ENCODE results near the gene GPR146.

The GPR146 gene

GRCh38 chr7:1090686-1091643 lies 46.6 kb downstream of the GPR146 start:
- TF ChIP-seq FOXP2 (optimal IDR thresholded peaks at IDR 0.05; ENCODE audit: borderline replicate concordance, extremely low read depth, extremely low read length, insufficient read depth) = no peak
- TF ChIP-seq SIN3A (IDR thresholded peaks at IDR 0.05; ENCODE audit: borderline replicate concordance, insufficient read depth, low read length) = no peak
- TF ChIP-seq REST (IDR thresholded peaks at IDR 0.05; ENCODE audit: insufficient read depth in 1 of 2, low read depth in 2 of 2, low read length in 2 of 2) = no peak
- TF ChIP-seq TAF1 (IDR thresholded peaks at IDR 0.05; ENCODE audit: borderline replicate concordance, insufficient read depth, low read length) = no peak
- TF ChIP-seq POLR2AphosphoS5 (IDR thresholded peaks at IDR 0.05; ENCODE audit: low read depth, low read length) = no peak

- TF ChIP-seq SIN3A (IDR thresholded peaks at IDR 0.05; ENCODE audit: borderline replicate concordance, insufficient read depth, low read length) = no peak
- TF ChIP-seq POLR2AphosphoS5 (IDR thresholded peaks at IDR 0.05; ENCODE audit: low read depth, low read length) = no peak
- no peak for TF ChIP-seq TAF1 (IDR thresholded peaks at IDR 0.05; ENCODE audit: borderline replicate concordance, insufficient read depth, low read length)
- TF ChIP-seq FOXP2 (optimal IDR thresholded peaks at IDR 0.05; ENCODE audit: borderline replicate concordance, extremely low read depth, extremely low read length, insufficient read depth) = no peak
- no peak for TF ChIP-seq REST (IDR thresholded peaks at IDR 0.05; ENCODE audit: insufficient read depth in 1 of 2, low read depth in 2 of 2, low read length in 2 of 2)
Measured at GRCh38 chr7:1091644-1092027, 47.3 kb downstream of the GPR146 start.

GRCh38 chr7:1092161-1092632 lies 47.9 kb downstream of the GPR146 start:
- TF ChIP-seq REST (IDR thresholded peaks at IDR 0.05; ENCODE audit: insufficient read depth in 1 of 2, low read depth in 2 of 2, low read length in 2 of 2) = no peak
- no peak for TF ChIP-seq SIN3A (IDR thresholded peaks at IDR 0.05; ENCODE audit: borderline replicate concordance, insufficient read depth, low read length)
- no peak for TF ChIP-seq TAF1 (IDR thresholded peaks at IDR 0.05; ENCODE audit: borderline replicate concordance, insufficient read depth, low read length)
- TF ChIP-seq POLR2AphosphoS5 (IDR thresholded peaks at IDR 0.05; ENCODE audit: low read depth, low read length) = no peak
- no peak for TF ChIP-seq FOXP2 (optimal IDR thresholded peaks at IDR 0.05; ENCODE audit: borderline replicate concordance, extremely low read depth, extremely low read length, insufficient read depth)

- no peak for TF ChIP-seq TAF1 (IDR thresholded peaks at IDR 0.05; ENCODE audit: borderline replicate concordance, insufficient read depth, low read length)
- TF ChIP-seq POLR2AphosphoS5 (IDR thresholded peaks at IDR 0.05; ENCODE audit: low read depth, low read length) = no peak
- no peak for TF ChIP-seq SIN3A (IDR thresholded peaks at IDR 0.05; ENCODE audit: borderline replicate concordance, insufficient read depth, low read length)
- TF ChIP-seq FOXP2 (optimal IDR thresholded peaks at IDR 0.05; ENCODE audit: borderline replicate concordance, extremely low read depth, extremely low read length, insufficient read depth) = no peak
- TF ChIP-seq REST (IDR thresholded peaks at IDR 0.05; ENCODE audit: insufficient read depth in 1 of 2, low read depth in 2 of 2, low read length in 2 of 2) = no peak
Measured at GRCh38 chr7:1092806-1093501, 48.6 kb downstream of the GPR146 start.

All from PFSK-1 (cell line).